ENCODE data around the gene FOXC2.

Gene FOXC2

GRCh38 chr16:86590501-86591144, 24.0 kb downstream of the FOXC2 start:
- no peak for DNase-seq (ENCODE audit: low read depth)

- DNase-seq (ENCODE audit: low read depth): no peak
These were observed 24.6 kb downstream of the FOXC2 start for GRCh38 chr16:86591270-86591669.

DNA sequence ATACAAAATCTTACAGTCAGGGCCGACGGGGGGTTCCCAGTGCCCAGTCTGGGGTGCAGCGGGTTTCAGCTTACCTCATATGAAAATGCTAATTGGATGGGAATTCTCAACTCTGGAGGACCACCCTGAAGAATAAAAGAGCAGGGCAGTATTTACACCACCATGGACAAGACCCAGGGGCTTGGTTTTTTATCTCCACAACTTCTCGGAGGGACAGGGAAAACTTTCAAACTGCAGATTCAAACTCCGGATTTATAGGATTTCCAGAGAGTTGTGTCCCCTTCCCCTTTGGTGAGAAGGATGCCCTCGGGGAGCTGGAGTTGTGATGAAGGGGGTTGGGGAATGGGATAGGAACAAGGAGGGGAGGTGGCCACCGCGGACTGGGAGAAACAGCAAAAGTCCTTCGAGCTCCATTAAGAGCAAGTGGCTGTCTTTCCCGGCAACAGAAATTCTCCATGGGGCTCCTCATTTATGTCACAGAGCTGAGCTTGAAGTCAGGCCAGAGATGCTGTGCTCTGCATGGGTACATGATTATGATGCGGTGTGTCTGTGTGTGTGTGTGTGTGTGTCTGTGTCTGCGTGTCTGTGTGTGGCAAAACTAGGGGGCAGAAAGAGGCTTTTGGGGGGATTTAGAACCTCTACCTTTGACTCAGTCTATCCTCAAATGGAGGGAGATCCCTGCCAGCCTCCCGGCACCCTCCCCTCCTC, 27.4 kb downstream of the FOXC2 start:
- no peak for DNase-seq (ENCODE audit: low read depth)

- DNase-seq (ENCODE audit: low read depth): no peak
These were observed 28.1 kb downstream of the FOXC2 start for GRCh38 chr16:86594721-86595120.

- DNase-seq (ENCODE audit: low read depth): no peak
These were observed 29.5 kb downstream of the FOXC2 start for GRCh38 chr16:86595983-86596605.

DNA sequence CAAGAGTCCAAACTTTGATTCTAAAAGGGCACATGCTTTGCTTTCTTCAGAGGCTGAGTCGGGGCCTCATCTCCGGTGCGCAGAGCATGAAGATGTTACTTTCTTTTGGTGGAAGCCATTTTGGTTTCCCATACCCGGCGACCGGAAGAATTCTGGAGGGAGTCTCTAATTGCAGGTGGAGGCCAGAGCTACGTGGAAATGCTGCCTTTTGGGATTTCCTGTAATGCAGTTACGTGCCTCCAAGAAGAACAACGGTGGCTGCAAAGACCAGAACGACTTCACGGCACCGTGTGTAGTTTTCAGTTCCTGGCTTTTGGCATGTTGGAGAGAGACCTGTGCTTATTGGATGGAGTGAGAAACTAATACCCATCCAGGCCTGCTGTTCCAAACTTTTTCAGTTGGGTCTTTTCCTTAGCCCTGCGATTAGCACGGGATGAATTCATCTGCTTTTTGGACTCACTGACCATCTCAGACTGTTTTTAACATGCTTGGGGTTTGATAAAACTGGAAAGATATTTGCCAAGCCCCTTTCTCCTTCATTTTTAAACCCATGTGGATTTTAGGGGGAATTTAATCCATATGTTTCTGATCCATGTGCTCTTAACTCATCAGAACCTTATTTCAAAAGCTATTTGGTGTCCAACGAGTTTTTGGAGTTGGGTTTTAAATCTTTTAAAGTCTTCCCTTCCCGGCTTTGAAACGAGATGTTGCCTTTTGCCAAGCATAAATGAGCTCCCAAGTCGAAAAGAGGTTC, 30.7 kb downstream of the FOXC2 start:
- no peak for DNase-seq (ENCODE audit: low read depth)

- DNase-seq (ENCODE audit: low read depth): no peak
These were observed 31.4 kb downstream of the FOXC2 start for GRCh38 chr16:86597880-86598606.

- DNase-seq (ENCODE audit: low read depth): no peak
These were observed 32.3 kb downstream of the FOXC2 start for GRCh38 chr16:86598607-86599565.

- DNase-seq (ENCODE audit: low read depth): no peak
These were observed 34.7 kb downstream of the FOXC2 start for GRCh38 chr16:86601356-86601755.

DNA sequence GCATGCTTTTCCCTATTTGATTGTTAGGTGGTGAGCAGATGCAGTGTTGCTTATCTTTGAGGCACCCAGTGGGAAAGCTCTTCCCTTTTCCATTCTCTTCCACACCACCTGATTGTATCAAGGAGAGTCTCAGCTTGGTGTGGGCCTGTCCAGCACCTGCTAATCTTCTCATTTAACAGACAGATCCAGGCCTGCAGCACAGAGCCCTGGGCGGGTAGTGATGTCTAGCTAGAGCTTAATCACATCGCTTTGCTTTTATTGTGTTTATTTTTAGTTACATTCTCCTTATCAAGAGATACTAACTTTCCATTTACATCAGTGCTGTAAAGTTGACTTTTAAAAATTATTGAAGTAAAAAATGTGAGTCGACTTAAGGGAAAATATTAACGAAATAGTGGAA, 35.9 kb downstream of the FOXC2 start:
- no peak for DNase-seq (ENCODE audit: low read depth)

DNA sequence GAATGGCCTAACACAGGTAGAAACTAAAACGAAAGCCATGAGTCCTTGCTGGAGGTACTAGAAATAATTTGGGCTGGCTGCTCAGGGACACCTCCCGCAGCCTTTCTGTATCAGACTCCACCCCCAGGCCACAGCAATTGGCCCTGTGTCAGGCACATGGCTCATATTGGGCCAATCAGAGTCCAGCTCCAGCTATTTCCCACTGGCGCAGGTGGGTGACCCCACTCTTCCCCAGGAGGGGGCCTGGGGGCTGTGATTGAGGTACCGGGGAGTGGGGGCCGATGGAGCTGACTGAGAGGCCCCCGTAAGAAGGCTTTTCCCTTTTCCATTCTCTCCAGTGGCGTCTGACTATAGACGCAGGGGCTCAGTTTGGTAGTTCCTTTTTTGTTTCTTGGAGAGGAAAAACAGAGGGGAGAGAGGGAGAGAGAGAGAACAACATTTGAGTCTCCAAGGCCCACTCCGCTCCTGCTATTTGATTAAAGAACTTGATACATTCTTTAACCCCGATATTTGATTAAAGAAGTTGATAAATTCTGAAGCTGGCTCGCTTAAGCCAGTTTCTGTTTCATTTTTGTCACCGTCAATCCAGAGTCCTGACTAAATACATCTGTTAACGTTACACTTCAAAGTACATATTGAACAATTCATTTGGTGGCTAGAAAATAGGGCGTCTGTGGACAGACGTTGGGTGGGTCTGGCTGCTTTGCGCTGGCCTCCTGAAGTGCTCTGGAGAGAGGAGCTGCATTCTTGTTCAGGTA, 38.0 kb downstream of the FOXC2 start:
- peak; percentile 7 for DNase-seq (ENCODE audit: low read depth)

- no peak for DNase-seq (ENCODE audit: low read depth)
These were observed 39.3 kb downstream of the FOXC2 start for GRCh38 chr16:86605950-86606349.

- no peak for DNase-seq (ENCODE audit: low read depth)
These were observed 41.7 kb downstream of the FOXC2 start for GRCh38 chr16:86608301-86608747.

DNA sequence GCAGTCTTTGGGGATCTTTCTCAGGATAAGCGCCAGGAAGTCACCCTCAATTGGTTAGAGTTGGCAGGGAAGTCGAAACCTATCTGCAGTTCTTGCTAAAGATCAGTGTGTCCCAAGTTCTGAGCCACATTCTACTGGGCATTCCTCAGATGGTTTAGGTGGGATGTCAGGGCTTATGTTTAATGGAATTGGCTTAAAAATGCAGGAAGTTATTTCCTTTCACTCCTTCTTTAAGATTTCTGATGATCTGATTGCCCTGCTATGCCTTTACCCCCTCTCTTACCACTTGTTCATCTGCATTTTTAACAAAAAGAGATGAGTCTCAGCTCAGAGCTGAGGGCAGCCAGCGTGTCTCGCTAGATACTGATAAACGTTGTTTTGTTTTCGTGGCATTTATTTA, 42.5 kb downstream of the FOXC2 start:
- no peak for DNase-seq (ENCODE audit: low read depth)

DNA sequence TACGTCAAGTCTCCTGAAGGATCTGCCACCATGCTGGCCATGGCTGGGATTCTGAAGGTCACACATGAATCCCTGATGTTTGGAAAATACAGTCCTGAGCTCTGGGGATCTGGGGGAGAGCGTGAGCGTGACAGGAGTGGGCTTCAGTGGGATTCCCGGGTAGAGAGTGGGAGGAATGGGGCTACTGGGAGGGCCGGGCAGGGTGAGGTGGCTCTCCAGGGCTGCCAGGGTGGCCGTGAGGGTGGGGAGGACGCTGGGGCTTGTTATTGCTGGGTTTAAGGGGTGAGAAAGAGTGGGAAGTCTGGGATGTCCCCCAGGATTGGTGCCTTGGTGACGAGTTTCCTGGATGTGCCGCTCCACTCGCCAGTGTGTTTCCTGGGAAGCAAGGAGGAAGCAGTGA, 43.0 kb downstream of the FOXC2 start:
- DNase-seq (ENCODE audit: low read depth): no peak

DNA sequence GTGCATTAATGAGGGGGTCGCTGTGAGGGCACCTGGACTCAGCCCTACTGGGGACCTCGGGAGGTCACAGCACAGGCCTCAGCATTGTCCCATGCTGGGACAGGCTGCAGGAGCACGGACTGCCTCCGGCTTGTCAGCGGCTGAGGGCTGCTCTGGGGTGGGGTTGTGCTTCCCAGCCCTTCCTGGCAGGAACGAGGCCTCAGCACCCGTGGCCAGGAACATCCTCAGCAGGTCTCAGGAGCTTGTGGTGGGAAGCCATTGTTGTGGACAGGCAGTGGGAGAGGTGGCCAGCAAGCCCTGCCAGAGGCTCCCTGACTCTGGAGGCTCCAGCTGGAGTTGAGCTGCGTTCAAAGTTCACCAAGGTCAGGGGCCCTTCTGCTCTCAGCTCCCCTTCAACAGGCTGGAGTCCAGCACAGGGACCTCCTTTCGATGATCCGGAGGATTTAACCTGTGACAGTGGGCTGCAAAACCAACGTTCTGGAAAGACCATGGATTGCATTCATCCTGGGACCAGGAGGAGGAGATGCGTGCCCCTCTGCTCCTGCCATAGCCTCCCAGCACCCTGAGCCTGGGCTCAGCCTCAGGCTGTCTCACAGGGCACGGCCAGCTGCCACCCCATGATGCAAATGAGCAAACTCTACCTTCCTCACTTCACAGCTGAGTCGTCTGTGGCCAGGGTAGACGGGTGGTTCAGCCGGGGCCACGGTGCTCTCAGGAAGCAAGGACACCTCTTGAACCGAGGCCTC, 44.3 kb downstream of the FOXC2 start:
- no peak for DNase-seq (ENCODE audit: low read depth)

- no peak for DNase-seq (ENCODE audit: low read depth)
These were observed 44.9 kb downstream of the FOXC2 start for GRCh38 chr16:86611525-86611855.

DNA sequence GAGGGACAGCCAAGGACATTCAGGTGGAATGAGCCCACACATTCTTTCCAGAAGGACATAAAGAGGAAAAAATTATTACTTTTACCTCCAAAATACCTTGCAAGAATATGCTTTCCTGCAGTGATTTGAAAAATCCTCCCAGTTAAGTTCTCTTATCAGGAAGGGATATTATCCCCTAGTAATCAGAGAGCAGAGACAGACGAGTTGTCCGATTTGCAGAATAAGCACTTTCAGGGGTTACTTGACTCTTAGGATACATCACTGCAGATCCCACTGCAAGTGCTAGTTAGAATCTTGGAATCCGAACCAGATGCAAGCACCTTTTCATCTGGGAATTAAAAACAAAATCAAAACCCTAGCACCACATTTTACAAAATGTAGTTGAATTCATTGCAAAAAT, 45.3 kb downstream of the FOXC2 start:
- no peak for DNase-seq (ENCODE audit: low read depth)

DNA sequence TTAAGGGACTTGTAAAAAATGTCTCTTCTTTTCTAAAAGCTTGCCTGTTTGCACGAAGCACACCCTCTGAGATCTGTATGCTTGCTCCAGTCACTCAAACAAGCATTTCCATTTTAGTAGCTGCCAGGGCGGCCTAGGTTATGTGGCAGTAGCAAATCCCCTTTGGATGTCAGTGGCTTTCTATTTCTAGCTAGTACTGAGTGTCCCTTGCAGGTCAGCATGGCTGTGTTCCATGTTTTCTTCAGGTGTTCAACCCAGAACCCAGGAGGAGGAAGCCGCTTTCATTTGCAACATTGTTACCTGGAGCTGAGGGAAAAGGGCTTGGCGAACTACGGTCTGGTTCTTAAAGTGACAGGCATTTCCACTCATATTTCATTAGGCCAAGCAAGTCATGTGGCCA, 48.1 kb downstream of the FOXC2 start:
- DNase-seq (ENCODE audit: low read depth): no peak

- no peak for DNase-seq (ENCODE audit: low read depth)
These were observed 50.3 kb downstream of the FOXC2 start for GRCh38 chr16:86616906-86617305.

Measured in stimulated activated CD8-positive, alpha-beta memory T cell treated with anti-CD3 and anti-CD28 coated beads, Interleukin-4, amount 100 ng/mL, for 24 hours (primary cell).